ENCODE results near the gene TTC28. TPM values are rescaled to one million over a fixed set of nuclear protein-coding genes. Genes with fewer than 3 reads are reported as not detected.

The TTC28 gene
- polyA plus RNA-seq, 1 donor from 2014 or later: 14.8 TPM

GRCh38 chr22:28341001-28341400 is 338.6 kb downstream of the TTC28 start:
- Histone ChIP-seq H3F3A (ENCODE audit: insufficient read depth, low read length, poor library complexity, severe bottlenecking) (no peaks in the 10 kb centered on the region), H4K20me1 (ENCODE audit: insufficient read depth) (no peaks in the 10 kb centered on the region), H3K9ac (ENCODE audit: low read length) (no peak overlapping the region), H3K9me2 (ENCODE audit: insufficient read depth, low read length) (no peaks in the 10 kb centered on the region), H3K9me3 (ENCODE audit: low read length) (no peaks in the 10 kb centered on the region), H3K36me3 (ENCODE audit: insufficient read depth, low read length) (no peaks in the 10 kb centered on the region), H3K79me2 (replicated peaks; ENCODE audit: insufficient read depth, low read length) (peaks cover 44% of the 10 kb centered on the region), H2AFZ (ENCODE audit: low read depth, low read length) (no peak overlapping the region), H3K4me3 (ENCODE audit: low read length) (no peak overlapping the region), H3K27ac (ENCODE audit: low read length) (no peak overlapping the region), H3K4me2 (ENCODE audit: low read length) (no peak overlapping the region), H3K27me3 (ENCODE audit: insufficient read depth, low read depth, low read length) (no peaks in the 10 kb centered on the region)
- TF ChIP-seq RAD21 (conservative IDR thresholded peaks at IDR 0.05) (no peak), POLR2AphosphoS5 (IDR thresholded peaks at IDR 0.05) (no peak), MXI1 (conservative IDR thresholded peaks at IDR 0.05; ENCODE audit: poor library complexity, severe bottlenecking) (no peak), EZH2 (IDR thresholded peaks at IDR 0.05; ENCODE audit: borderline replicate concordance, insufficient read depth, low read length, poor library complexity, severe bottlenecking) (no peak), TAF1 (IDR thresholded peaks at IDR 0.05; ENCODE audit: low read depth) (no peak), CTCF (IDR thresholded peaks at IDR 0.05; ENCODE audit: poor library complexity, severe bottlenecking) (no peak), SMC3 (conservative IDR thresholded peaks at IDR 0.05; ENCODE audit: poor library complexity) (no peak), EP300 (conservative IDR thresholded peaks at IDR 0.05; ENCODE audit: poor library complexity, severe bottlenecking) (no peak)
- TF ChIP-seq, protein P1, sequence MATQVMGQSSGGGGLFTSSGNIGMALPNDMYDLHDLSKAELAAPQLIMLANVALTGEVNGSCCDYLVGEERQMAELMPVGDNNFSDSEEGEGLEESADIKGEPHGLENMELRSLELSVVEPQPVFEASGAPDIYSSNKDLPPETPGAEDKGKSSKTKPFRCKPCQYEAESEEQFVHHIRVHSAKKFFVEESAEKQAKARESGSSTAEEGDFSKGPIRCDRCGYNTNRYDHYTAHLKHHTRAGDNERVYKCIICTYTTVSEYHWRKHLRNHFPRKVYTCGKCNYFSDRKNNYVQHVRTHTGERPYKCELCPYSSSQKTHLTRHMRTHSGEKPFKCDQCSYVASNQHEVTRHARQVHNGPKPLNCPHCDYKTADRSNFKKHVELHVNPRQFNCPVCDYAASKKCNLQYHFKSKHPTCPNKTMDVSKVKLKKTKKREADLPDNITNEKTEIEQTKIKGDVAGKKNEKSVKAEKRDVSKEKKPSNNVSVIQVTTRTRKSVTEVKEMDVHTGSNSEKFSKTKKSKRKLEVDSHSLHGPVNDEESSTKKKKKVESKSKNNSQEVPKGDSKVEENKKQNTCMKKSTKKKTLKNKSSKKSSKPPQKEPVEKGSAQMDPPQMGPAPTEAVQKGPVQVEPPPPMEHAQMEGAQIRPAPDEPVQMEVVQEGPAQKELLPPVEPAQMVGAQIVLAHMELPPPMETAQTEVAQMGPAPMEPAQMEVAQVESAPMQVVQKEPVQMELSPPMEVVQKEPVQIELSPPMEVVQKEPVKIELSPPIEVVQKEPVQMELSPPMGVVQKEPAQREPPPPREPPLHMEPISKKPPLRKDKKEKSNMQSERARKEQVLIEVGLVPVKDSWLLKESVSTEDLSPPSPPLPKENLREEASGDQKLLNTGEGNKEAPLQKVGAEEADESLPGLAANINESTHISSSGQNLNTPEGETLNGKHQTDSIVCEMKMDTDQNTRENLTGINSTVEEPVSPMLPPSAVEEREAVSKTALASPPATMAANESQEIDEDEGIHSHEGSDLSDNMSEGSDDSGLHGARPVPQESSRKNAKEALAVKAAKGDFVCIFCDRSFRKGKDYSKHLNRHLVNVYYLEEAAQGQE (IDR thresholded peaks at IDR 0.05; ENCODE audit: borderline replicate concordance): no peak

- TF ChIP-seq POLR2AphosphoS5 (IDR thresholded peaks at IDR 0.05): no peak
- TF ChIP-seq SMC3 (conservative IDR thresholded peaks at IDR 0.05; ENCODE audit: poor library complexity): no peak
- no peak for TF ChIP-seq MXI1 (conservative IDR thresholded peaks at IDR 0.05; ENCODE audit: poor library complexity, severe bottlenecking)
- TF ChIP-seq TAF1 (IDR thresholded peaks at IDR 0.05; ENCODE audit: low read depth): no peak
- TF ChIP-seq RAD21 (conservative IDR thresholded peaks at IDR 0.05): no peak
- TF ChIP-seq EZH2 (IDR thresholded peaks at IDR 0.05; ENCODE audit: borderline replicate concordance, insufficient read depth, low read length, poor library complexity, severe bottlenecking): no peak
- TF ChIP-seq, protein P1 (IDR thresholded peaks at IDR 0.05; ENCODE audit: borderline replicate concordance): no peak
- no peak for TF ChIP-seq CTCF (IDR thresholded peaks at IDR 0.05; ENCODE audit: poor library complexity, severe bottlenecking)
- TF ChIP-seq EP300 (conservative IDR thresholded peaks at IDR 0.05; ENCODE audit: poor library complexity, severe bottlenecking): no peak
- no peak overlapping the region for H3K9ac ChIP-seq (ENCODE audit: low read length)
- H4K20me1 ChIP-seq (ENCODE audit: insufficient read depth): no peaks in the 10 kb centered on the region
- H3K9me3 ChIP-seq (ENCODE audit: low read length): no peaks in the 10 kb centered on the region
- H3F3A ChIP-seq (ENCODE audit: insufficient read depth, low read length, poor library complexity, severe bottlenecking): no peaks in the 10 kb centered on the region
- H3K27me3 ChIP-seq (ENCODE audit: insufficient read depth, low read depth, low read length): no peaks in the 10 kb centered on the region
- no peaks in the 10 kb centered on the region for H3K9me2 ChIP-seq (ENCODE audit: insufficient read depth, low read length)
- H3K4me2 ChIP-seq (ENCODE audit: low read length): no peak overlapping the region
- H3K79me2 ChIP-seq (replicated peaks; ENCODE audit: insufficient read depth, low read length): peaks cover 8% of the 10 kb centered on the region
- H3K4me3 ChIP-seq (ENCODE audit: low read length): no peak overlapping the region
- H3K36me3 ChIP-seq (ENCODE audit: insufficient read depth, low read length): no peaks in the 10 kb centered on the region
- no peak overlapping the region for H3K27ac ChIP-seq (ENCODE audit: low read length)
- no peak overlapping the region for H2AFZ ChIP-seq (ENCODE audit: low read depth, low read length)
These were observed 346.6 kb downstream of the TTC28 start for GRCh38 chr22:28333088-28333487.

Measured in neural cell (in vitro differentiated cells).